SU-DHL-6 (cell line): ENCODE measurements around the gene GNAI1.

Source experiments
- H2AFZ ChIP-seq: fragments of 200-600 bp; sonication (generic); 2 replicates; pipeline ENCODE4 v1.6.1; 2014; ENCODE audit warnings: low read depth, mild to moderate bottlenecking, moderate library complexity, mixed read lengths, antibody characterized with exemption, low read length; ENCODE audit not compliant: severe bottlenecking
- H3F3A ChIP-seq: fragments of 200-600 bp; shearing (Covaris generic); 2 replicates; pipeline ENCODE4 v1.6.0; 2016; ENCODE audit warnings: antibody characterized with exemption, mild to moderate bottlenecking; ENCODE audit not compliant: insufficient read depth
- H3K27ac ChIP-seq: fragments of 200-600 bp; sonication (generic); 2 replicates; pipeline ENCODE4 v1.5.1; 2016; ENCODE audit warnings: low read depth, mild to moderate bottlenecking, low read length, moderate library complexity, mixed read lengths
- H3K27me3 ChIP-seq: fragments of 200-600 bp; sonication (generic), shearing (Covaris generic); 2 replicates; pipeline ENCODE4 v1.6.0; 2014; ENCODE audit warnings: mild to moderate bottlenecking, low read length
- H3K36me3 ChIP-seq: fragments of 200-600 bp; sonication (generic); 2 replicates; pipeline ENCODE4 v1.6.1; 2014; ENCODE audit warnings: mild to moderate bottlenecking, low read length, mixed read lengths
- H3K4me2 ChIP-seq: fragments of 300-600, 200-600 bp; shearing (Covaris generic), sonication (generic); 2 replicates; pipeline ENCODE4 v1.6.0; 2014; ENCODE audit warnings: low read length, low read depth, mild to moderate bottlenecking; ENCODE audit not compliant: poor library complexity, severe bottlenecking
- H3K4me3 ChIP-seq: fragments of 200-600 bp; sonication (generic); 2 replicates; pipeline ENCODE4 v1.5.1; 2014; ENCODE audit warnings: antibody characterized with exemption, low read length, mild to moderate bottlenecking, mixed read lengths; ENCODE audit not compliant: insufficient read depth, poor library complexity, severe bottlenecking
- H3K79me2 ChIP-seq: fragments of 200-600 bp; sonication (generic); 2 replicates; pipeline ENCODE4 v1.6.1; 2014; ENCODE audit warnings: mild to moderate bottlenecking, low read length, moderate library complexity; ENCODE audit not compliant: insufficient read depth
- H3K9ac ChIP-seq: fragments of 200-600 bp; sonication (generic); 2 replicates; pipeline ENCODE4 v1.7.0; 2014; ENCODE audit warnings: mild to moderate bottlenecking, low read length
- H3K9me2 ChIP-seq: fragments of 200-600 bp; sonication (generic); replicated peaks from 2 replicates; pipeline ENCODE4 v1.6.1; 2014; ENCODE audit warnings: low read length; ENCODE audit not compliant: insufficient read depth
- H3K9me3 ChIP-seq: fragments of 200-600 bp; sonication (generic); 2 replicates; pipeline ENCODE4 v1.6.1; 2014; ENCODE audit warnings: low read length, mixed read lengths; ENCODE audit not compliant: insufficient read depth
- H4K20me1 ChIP-seq: fragments of 200-600 bp; sonication (generic); 2 replicates; pipeline ENCODE4 v1.6.1; 2014; ENCODE audit warnings: low read depth, mild to moderate bottlenecking, antibody characterized with exemption, low read length, moderate library complexity, mixed read lengths
- CTCF ChIP-seq: fragments of 200-600 bp; sonication (generic); IDR thresholded peaks from one replicate; pipeline ENCODE4 v1.5.1; 2017; ENCODE audit warnings: antibody characterized with exemption, mild to moderate bottlenecking, low read length, moderate library complexity; ENCODE audit not compliant: insufficient read depth, poor library complexity, severe bottlenecking
- EZH2phosphoT487 ChIP-seq: fragments of 200-600 bp; sonication (generic), shearing (Covaris generic); conservative IDR thresholded peaks from 2 replicates; pipeline ENCODE4 v1.6.1; 2018; ENCODE audit warnings: mild to moderate bottlenecking, antibody characterized with exemption, low read length, moderate library complexity, mixed read lengths

Gene GNAI1

GRCh38 chr7:80187727-80188126 lies 53.1 kb downstream of the GNAI1 start:
- Histone ChIP-seq H3K9me3 (no peaks in the 10 kb centered on the region), H3K79me2 (no peaks in the 10 kb centered on the region), H3K36me3 (no peaks in the 10 kb centered on the region), H3K4me3 (no peak overlapping the region), H4K20me1 (no peaks in the 10 kb centered on the region), H3K9ac (no peak overlapping the region), H3K9me2 (no peaks in the 10 kb centered on the region), H3F3A (no peaks in the 10 kb centered on the region), H3K4me2 (no peak overlapping the region), H2AFZ (no peak overlapping the region), H3K27me3 (no peaks in the 10 kb centered on the region), H3K27ac (no peak overlapping the region)
- TF ChIP-seq EZH2phosphoT487 = no peak
- no peak for TF ChIP-seq CTCF

DNA sequence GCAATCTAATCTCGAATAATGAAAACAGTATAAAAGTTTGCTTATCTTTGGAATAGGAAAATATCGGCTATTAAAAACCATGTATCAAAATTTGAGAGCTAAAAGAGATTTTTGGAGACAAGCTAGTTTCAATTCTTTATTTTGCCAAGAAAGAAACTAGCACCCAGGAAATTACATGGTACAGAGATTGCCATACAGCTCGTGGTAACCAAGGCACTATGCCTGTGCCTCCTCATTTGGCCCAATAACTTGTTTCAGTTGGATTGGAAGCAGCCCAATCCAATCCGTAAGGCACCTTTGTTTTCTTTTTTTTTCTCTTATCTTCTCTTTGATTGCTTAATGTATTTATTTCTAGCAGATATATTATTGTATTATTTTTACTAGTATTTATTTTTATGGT lies 55.0 kb downstream of the GNAI1 start:
- Histone ChIP-seq H3K4me3 (no peak overlapping the region), H3K9me3 (no peaks in the 10 kb centered on the region), H4K20me1 (no peaks in the 10 kb centered on the region), H3K79me2 (no peaks in the 10 kb centered on the region), H3K9me2 (no peaks in the 10 kb centered on the region; the same call in 1 of the 2 replicates), H3F3A (no peaks in the 10 kb centered on the region), H3K27ac (no peak overlapping the region), H3K4me2 (no peak overlapping the region), H3K27me3 (no peaks in the 10 kb centered on the region), H3K9ac (no peak overlapping the region), H3K36me3 (no peaks in the 10 kb centered on the region), H2AFZ (no peak overlapping the region)
- TF ChIP-seq EZH2phosphoT487 (no peak), CTCF (no peak)

- no peaks in the 10 kb centered on the region for H3K79me2 ChIP-seq
- H3K9me3 ChIP-seq = no peaks in the 10 kb centered on the region
- H2AFZ ChIP-seq = no peak overlapping the region
- no peaks in the 10 kb centered on the region for H4K20me1 ChIP-seq
- no peaks in the 10 kb centered on the region for H3K36me3 ChIP-seq
- no peak overlapping the region for H3K27ac ChIP-seq
- TF ChIP-seq EZH2phosphoT487 (no peak), CTCF (no peak)
- H3K4me2 ChIP-seq = no peak overlapping the region
- H3K27me3 ChIP-seq = no peaks in the 10 kb centered on the region
- no peaks in the 10 kb centered on the region for H3F3A ChIP-seq
- no peak overlapping the region for H3K9ac ChIP-seq
- no peaks in the 10 kb centered on the region; the same call in 1 of the 2 replicates for H3K9me2 ChIP-seq
- H3K4me3 ChIP-seq = no peak overlapping the region
Observed at GRCh38 chr7:80197627-80198026, 63.0 kb downstream of the GNAI1 start.

GRCh38 chr7:80199051-80199450 lies 64.4 kb downstream of the GNAI1 start:
- no peaks in the 10 kb centered on the region; the same call in 1 of the 2 replicates for H3K9me2 ChIP-seq
- no peaks in the 10 kb centered on the region for H3K27me3 ChIP-seq
- H3K4me2 ChIP-seq = no peak overlapping the region
- no peaks in the 10 kb centered on the region for H4K20me1 ChIP-seq
- no peak overlapping the region for H2AFZ ChIP-seq
- no peaks in the 10 kb centered on the region for H3F3A ChIP-seq
- H3K36me3 ChIP-seq = no peaks in the 10 kb centered on the region
- no peaks in the 10 kb centered on the region for H3K9me3 ChIP-seq
- H3K4me3 ChIP-seq = no peak overlapping the region
- H3K27ac ChIP-seq = no peak overlapping the region
- H3K79me2 ChIP-seq = no peaks in the 10 kb centered on the region
- H3K9ac ChIP-seq = no peak overlapping the region
- TF ChIP-seq CTCF (no peak), EZH2phosphoT487 (no peak)
